Measurements from ENCODE around the gene SLC32A1.

DNA sequence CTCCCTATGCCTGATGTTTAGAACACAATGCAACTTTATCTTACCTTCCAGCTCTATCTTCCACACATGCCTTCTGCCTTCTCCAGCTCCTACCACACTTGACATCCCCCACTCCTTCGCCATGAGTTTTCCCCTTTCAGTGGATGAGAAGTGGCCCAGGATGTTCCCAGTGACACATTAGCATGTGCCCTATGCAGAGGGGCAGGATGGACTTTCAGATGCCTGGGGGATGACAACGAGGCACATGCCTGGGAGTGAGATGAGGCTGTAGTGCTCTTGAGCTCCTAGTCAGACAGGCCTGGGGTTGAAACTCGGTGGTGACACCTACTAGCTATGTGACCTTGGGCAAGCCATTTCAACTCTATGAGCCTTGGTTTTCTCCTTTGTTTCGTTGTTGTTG is 20.1 kb upstream of the SLC32A1 start:
- TF ChIP-seq POLR2A (IDR thresholded peaks at IDR 0.05): no peak
- TF ChIP-seq, protein P1, sequence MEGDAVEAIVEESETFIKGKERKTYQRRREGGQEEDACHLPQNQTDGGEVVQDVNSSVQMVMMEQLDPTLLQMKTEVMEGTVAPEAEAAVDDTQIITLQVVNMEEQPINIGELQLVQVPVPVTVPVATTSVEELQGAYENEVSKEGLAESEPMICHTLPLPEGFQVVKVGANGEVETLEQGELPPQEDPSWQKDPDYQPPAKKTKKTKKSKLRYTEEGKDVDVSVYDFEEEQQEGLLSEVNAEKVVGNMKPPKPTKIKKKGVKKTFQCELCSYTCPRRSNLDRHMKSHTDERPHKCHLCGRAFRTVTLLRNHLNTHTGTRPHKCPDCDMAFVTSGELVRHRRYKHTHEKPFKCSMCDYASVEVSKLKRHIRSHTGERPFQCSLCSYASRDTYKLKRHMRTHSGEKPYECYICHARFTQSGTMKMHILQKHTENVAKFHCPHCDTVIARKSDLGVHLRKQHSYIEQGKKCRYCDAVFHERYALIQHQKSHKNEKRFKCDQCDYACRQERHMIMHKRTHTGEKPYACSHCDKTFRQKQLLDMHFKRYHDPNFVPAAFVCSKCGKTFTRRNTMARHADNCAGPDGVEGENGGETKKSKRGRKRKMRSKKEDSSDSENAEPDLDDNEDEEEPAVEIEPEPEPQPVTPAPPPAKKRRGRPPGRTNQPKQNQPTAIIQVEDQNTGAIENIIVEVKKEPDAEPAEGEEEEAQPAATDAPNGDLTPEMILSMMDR (IDR thresholded peaks at IDR 0.05 in 8 of 11, conservative IDR thresholded peaks at IDR 0.05 in 3 of 11): no peak

Data from spleen (tissue), 7 donors.